Measurements from ENCODE around the gene CFAP97. TPM values are rescaled to one million over a fixed set of nuclear protein-coding genes. Genes with fewer than 3 reads are reported as not detected.

Gene CFAP97
- 10 to 100 TPM; 35.0 to 44.0 (median 41.0) TPM for total RNA-seq (2021; fragmentation: NEBNext Ultra II Directional; extraction: Animal tissue kit (Norgen Biotek cat#: 25700))
- long read RNA-seq, full-length matches to known transcripts, result 9 of 41 reads
- long read RNA-seq, partial matches to known transcripts, result 19 of 41 reads
- long read RNA-seq, other reads (novel, unspliced or antisense), result 13 of 41 reads

GRCh38 chr4:185203486-185204237, at the start of gene CFAP97:
Gene CFAP97 (minus strand): TSS chr4:185204000. CDS start chr4:185191196, 12,804 bp downstream.
- Mint-ChIP-seq H3K27me3 (ENCODE audit: insufficient read depth) (no peaks in the 10 kb centered on the region; the same call in 1 of the 2 replicates), H3K27ac (peak within 1 kb of the TSS; percentile 98)

GRCh38 chr4:185249105-185249504, 45.3 kb upstream of the CFAP97 start:
- Mint-ChIP-seq H3K4me3 (no peak overlapping the region), H3K4me1 (ENCODE audit: low read depth) (peaks cover 28% of the 10 kb centered on the region), H3K36me3 (ENCODE audit: low read depth) (peaks cover 19% of the 10 kb centered on the region), H3K9me3 (no peaks in the 10 kb centered on the region), H3K27me3 (ENCODE audit: insufficient read depth) (no peaks in the 10 kb centered on the region), H3K27ac (no peak overlapping the region)
- DNase-seq, result no peak
- no peak for TF ChIP-seq CTCF (IDR thresholded peaks at IDR 0.05)

More at GRCh38 chr4:185203486-185204237, at the start of gene CFAP97:
- DNase-seq, result peak; percentile 85
- Mint-ChIP-seq H3K36me3 (ENCODE audit: low read depth) (peaks cover 10% of the 10 kb centered on the region), H3K9me3 (no peaks in the 10 kb centered on the region), H3K4me1 (ENCODE audit: low read depth) (peaks cover 36% of the 10 kb centered on the region), H3K4me3 (peak within 1 kb of the TSS; percentile 95)
- no peak for TF ChIP-seq CTCF (IDR thresholded peaks at IDR 0.05)

- Mint-ChIP-seq H3K4me1 (ENCODE audit: low read depth) (peaks cover 30% of the 10 kb centered on the region), H3K27me3 (ENCODE audit: insufficient read depth) (no peaks in the 10 kb centered on the region), H3K36me3 (ENCODE audit: low read depth) (peaks cover 13% of the 10 kb centered on the region), H3K9me3 (no peaks in the 10 kb centered on the region), H3K4me3 (no peak overlapping the region), H3K27ac (no peak overlapping the region)
- TF ChIP-seq CTCF (IDR thresholded peaks at IDR 0.05), result no peak
- no peak for DNase-seq
These were observed 44.7 kb upstream of the CFAP97 start for GRCh38 chr4:185248393-185249039.

- Mint-ChIP-seq H3K4me3 (no peak overlapping the region), H3K27ac (peak overlapping the region; percentile 62), H3K4me1 (ENCODE audit: low read depth) (peaks cover 44% of the 10 kb centered on the region), H3K36me3 (ENCODE audit: low read depth) (peaks cover 13% of the 10 kb centered on the region), H3K27me3 (ENCODE audit: insufficient read depth) (no peaks in the 10 kb centered on the region), H3K9me3 (no peaks in the 10 kb centered on the region)
- DNase-seq, result no peak
- no peak for TF ChIP-seq CTCF (IDR thresholded peaks at IDR 0.05)
These were observed 43.4 kb upstream of the CFAP97 start for GRCh38 chr4:185247151-185247550.

- peaks cover 50% of the 10 kb centered on the region for H3K4me1 Mint-ChIP-seq (ENCODE audit: low read depth)
- peaks cover 17% of the 10 kb centered on the region for H3K36me3 Mint-ChIP-seq (ENCODE audit: low read depth)
- peak overlapping the region; percentile 5; the same call in 1 of the 2 replicates for H3K27ac Mint-ChIP-seq
- no peaks in the 10 kb centered on the region for H3K9me3 Mint-ChIP-seq
- TF ChIP-seq CTCF (IDR thresholded peaks at IDR 0.05), result no peak
- H3K4me3 Mint-ChIP-seq, result no peak overlapping the region; the same call in 1 of the 2 replicates
- no peak for DNase-seq
- no peaks in the 10 kb centered on the region for H3K27me3 Mint-ChIP-seq (ENCODE audit: insufficient read depth)
These were observed 42.7 kb upstream of the CFAP97 start for GRCh38 chr4:185246453-185246852.

Measured in HFFc6 (cell line).